ENCODE measurements around the gene YPEL2. TPM values are rescaled to one million over a fixed set of nuclear protein-coding genes. Genes with fewer than 3 reads are reported as not detected.

The YPEL2 gene
- total RNA-seq, 1 experiment from 2014 or later = 4.7 TPM

DNA sequence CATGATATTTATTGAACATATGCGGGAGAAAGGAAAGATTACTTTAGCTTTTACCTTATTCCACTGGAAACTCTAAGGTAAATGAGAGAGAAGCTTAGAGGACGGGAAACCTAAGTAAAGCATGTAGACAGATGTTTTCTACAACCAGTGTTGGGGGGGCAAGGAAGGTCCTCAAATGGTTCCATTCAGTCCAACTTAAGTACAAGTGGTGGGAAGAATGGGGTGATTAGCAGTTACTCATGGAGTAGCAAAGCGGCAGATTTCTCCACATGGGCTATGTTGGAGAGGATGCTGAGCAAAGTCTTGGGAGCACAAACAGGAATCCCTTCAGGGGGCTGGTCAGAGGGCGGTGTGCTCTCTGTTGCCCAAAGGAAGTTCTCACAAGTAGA lies 78.6 kb downstream of the YPEL2 start:
- POLR2A ChIA-PET = no interaction called here
- DNase-seq (ENCODE audit: low read depth, low spot score) = no peak
- CTCF ChIA-PET = no interaction called here
- ATAC-seq = no peak
- no TSS peak for BruUV-seq (replicated peaks)
- Histone ChIP-seq H3K27me3 (ENCODE audit: insufficient read depth, low read length) (no peaks in the 10 kb centered on the region), H3K9ac (ENCODE audit: low read length) (no peak overlapping the region), H2AFZ (ENCODE audit: low read depth, low read length, poor library complexity, severe bottlenecking) (no peak overlapping the region), H3K79me2 (ENCODE audit: insufficient read depth, low read length) (no peaks in the 10 kb centered on the region), H3K36me3 (ENCODE audit: control insufficient read depth in 1 of 2, insufficient read depth in 2 of 2, low read length in 2 of 2) (no peaks in the 10 kb centered on the region), H3K4me2 (ENCODE audit: low read length) (no peak overlapping the region), H4K20me1 (ENCODE audit: insufficient read depth) (no peaks in the 10 kb centered on the region), H3K4me3 (replicated peaks in 1 of 2; ENCODE audit: low read depth in 1 of 2, low read length in 2 of 2) (no peak overlapping the region), H3K27ac (ENCODE audit: low read depth, low read length) (no peak overlapping the region), H3K4me1 (ENCODE audit: control insufficient read depth in 1 of 2, insufficient read depth in 2 of 2, low read length in 2 of 2) (0 out of 4 replicates have a peak, but pooled peaks cover 0 to 3% of the 10 kb centered on the region in 2 experiments), H3K9me2 (ENCODE audit: insufficient read depth) (no peaks in the 10 kb centered on the region), H3K9me3 (ENCODE audit: control insufficient read depth in 1 of 2, insufficient read depth in 1 of 2, low read depth in 1 of 2, low read length in 2 of 2) (peaks cover 0 to 8% of the 10 kb centered on the region in 2 experiments; a peak in 1 of 4 replicates)
- intact Hi-C loops (cut with micrococcal nuclease) = no loop called here
- TF ChIP-seq ZFX (IDR thresholded peaks at IDR 0.05) = no peak
- no peak for TF ChIP-seq CEBPB (IDR thresholded peaks at IDR 0.05; ENCODE audit: low read depth)
- TF ChIP-seq YY1 (IDR thresholded peaks at IDR 0.05; ENCODE audit: extremely low read depth, insufficient replicate concordance, low read depth, low read length) = no peak
- no peak for TF ChIP-seq ZNF274 (IDR thresholded peaks at IDR 0.05; ENCODE audit: low read depth, low read length)
- no peak for TF ChIP-seq TCF7L2 (IDR thresholded peaks at IDR 0.05; ENCODE audit: borderline replicate concordance, extremely low read depth, insufficient read depth, insufficient read length)
- no peak for TF ChIP-seq SP1 (IDR thresholded peaks at IDR 0.05; ENCODE audit: low read depth)
- TF ChIP-seq, protein P1, sequence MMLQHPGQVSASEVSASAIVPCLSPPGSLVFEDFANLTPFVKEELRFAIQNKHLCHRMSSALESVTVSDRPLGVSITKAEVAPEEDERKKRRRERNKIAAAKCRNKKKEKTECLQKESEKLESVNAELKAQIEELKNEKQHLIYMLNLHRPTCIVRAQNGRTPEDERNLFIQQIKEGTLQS (IDR thresholded peaks at IDR 0.05) = no peak
- no peak for TF ChIP-seq RAD21 (IDR thresholded peaks at IDR 0.05; ENCODE audit: low read depth)
- TF ChIP-seq, protein P2, sequence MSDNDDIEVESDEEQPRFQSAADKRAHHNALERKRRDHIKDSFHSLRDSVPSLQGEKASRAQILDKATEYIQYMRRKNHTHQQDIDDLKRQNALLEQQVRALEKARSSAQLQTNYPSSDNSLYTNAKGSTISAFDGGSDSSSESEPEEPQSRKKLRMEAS (IDR thresholded peaks at IDR 0.05) = no peak
- no peak for TF ChIP-seq POLR2A (IDR thresholded peaks at IDR 0.05; ENCODE audit: borderline replicate concordance, extremely low read depth, insufficient read depth, insufficient read length)
- no peak for TF ChIP-seq EZH2 (IDR thresholded peaks at IDR 0.05)
- TF ChIP-seq EGR1 (IDR thresholded peaks at IDR 0.05; ENCODE audit: low read depth) = no peak
- TF ChIP-seq CBX3 (IDR thresholded peaks at IDR 0.05; ENCODE audit: low read depth) = no peak
- TF ChIP-seq ELF1 (IDR thresholded peaks at IDR 0.05; ENCODE audit: borderline replicate concordance, low read depth) = no peak
- no peak for TF ChIP-seq EZH2phosphoT487 (IDR thresholded peaks at IDR 0.05; ENCODE audit: borderline replicate concordance)
- TF ChIP-seq, protein P3, sequence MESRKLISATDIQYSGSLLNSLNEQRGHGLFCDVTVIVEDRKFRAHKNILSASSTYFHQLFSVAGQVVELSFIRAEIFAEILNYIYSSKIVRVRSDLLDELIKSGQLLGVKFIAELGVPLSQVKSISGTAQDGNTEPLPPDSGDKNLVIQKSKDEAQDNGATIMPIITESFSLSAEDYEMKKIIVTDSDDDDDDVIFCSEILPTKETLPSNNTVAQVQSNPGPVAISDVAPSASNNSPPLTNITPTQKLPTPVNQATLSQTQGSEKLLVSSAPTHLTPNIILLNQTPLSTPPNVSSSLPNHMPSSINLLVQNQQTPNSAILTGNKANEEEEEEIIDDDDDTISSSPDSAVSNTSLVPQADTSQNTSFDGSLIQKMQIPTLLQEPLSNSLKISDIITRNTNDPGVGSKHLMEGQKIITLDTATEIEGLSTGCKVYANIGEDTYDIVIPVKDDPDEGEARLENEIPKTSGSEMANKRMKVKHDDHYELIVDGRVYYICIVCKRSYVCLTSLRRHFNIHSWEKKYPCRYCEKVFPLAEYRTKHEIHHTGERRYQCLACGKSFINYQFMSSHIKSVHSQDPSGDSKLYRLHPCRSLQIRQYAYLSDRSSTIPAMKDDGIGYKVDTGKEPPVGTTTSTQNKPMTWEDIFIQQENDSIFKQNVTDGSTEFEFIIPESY (IDR thresholded peaks at IDR 0.05; ENCODE audit: extremely low read depth, insufficient replicate concordance, low read length) = no peak
- TF ChIP-seq, protein P4, sequence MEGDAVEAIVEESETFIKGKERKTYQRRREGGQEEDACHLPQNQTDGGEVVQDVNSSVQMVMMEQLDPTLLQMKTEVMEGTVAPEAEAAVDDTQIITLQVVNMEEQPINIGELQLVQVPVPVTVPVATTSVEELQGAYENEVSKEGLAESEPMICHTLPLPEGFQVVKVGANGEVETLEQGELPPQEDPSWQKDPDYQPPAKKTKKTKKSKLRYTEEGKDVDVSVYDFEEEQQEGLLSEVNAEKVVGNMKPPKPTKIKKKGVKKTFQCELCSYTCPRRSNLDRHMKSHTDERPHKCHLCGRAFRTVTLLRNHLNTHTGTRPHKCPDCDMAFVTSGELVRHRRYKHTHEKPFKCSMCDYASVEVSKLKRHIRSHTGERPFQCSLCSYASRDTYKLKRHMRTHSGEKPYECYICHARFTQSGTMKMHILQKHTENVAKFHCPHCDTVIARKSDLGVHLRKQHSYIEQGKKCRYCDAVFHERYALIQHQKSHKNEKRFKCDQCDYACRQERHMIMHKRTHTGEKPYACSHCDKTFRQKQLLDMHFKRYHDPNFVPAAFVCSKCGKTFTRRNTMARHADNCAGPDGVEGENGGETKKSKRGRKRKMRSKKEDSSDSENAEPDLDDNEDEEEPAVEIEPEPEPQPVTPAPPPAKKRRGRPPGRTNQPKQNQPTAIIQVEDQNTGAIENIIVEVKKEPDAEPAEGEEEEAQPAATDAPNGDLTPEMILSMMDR (IDR thresholded peaks at IDR 0.05 in 2 of 3, conservative IDR thresholded peaks at IDR 0.05 in 1 of 3; ENCODE audit: borderline replicate concordance in 1 of 3, insufficient read depth in 1 of 3, low read depth in 2 of 3, low read length in 2 of 3) = no peak
- TF ChIP-seq, protein P5, sequence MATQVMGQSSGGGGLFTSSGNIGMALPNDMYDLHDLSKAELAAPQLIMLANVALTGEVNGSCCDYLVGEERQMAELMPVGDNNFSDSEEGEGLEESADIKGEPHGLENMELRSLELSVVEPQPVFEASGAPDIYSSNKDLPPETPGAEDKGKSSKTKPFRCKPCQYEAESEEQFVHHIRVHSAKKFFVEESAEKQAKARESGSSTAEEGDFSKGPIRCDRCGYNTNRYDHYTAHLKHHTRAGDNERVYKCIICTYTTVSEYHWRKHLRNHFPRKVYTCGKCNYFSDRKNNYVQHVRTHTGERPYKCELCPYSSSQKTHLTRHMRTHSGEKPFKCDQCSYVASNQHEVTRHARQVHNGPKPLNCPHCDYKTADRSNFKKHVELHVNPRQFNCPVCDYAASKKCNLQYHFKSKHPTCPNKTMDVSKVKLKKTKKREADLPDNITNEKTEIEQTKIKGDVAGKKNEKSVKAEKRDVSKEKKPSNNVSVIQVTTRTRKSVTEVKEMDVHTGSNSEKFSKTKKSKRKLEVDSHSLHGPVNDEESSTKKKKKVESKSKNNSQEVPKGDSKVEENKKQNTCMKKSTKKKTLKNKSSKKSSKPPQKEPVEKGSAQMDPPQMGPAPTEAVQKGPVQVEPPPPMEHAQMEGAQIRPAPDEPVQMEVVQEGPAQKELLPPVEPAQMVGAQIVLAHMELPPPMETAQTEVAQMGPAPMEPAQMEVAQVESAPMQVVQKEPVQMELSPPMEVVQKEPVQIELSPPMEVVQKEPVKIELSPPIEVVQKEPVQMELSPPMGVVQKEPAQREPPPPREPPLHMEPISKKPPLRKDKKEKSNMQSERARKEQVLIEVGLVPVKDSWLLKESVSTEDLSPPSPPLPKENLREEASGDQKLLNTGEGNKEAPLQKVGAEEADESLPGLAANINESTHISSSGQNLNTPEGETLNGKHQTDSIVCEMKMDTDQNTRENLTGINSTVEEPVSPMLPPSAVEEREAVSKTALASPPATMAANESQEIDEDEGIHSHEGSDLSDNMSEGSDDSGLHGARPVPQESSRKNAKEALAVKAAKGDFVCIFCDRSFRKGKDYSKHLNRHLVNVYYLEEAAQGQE (IDR thresholded peaks at IDR 0.05; ENCODE audit: low read depth) = no peak
- no peak for TF ChIP-seq SRF (IDR thresholded peaks at IDR 0.05; ENCODE audit: low read depth)
- RAD21 ChIA-PET (ENCODE audit: low non-redundant PET in 1 of 2, low total read pairs in 2 of 2, uncharacterized antibody in 2 of 2, unreplicated experiment in 2 of 2) = no interaction called here

Data from HCT116 (cell line).